SW 1271 (cell line): ENCODE data around the gene MBOAT7.
"Not testable (repeated sequence)": the region's sequence is repeated elsewhere in the genome, so short reads cannot be mapped to it uniquely, and the experiment has no call there.

Experiments used
- DNase-seq, 2 experiments: peaks; one replicate each; lab custom pipeline; 2025; lab: John Stamatoyannopoulos, UW

The MBOAT7 gene, protein sequence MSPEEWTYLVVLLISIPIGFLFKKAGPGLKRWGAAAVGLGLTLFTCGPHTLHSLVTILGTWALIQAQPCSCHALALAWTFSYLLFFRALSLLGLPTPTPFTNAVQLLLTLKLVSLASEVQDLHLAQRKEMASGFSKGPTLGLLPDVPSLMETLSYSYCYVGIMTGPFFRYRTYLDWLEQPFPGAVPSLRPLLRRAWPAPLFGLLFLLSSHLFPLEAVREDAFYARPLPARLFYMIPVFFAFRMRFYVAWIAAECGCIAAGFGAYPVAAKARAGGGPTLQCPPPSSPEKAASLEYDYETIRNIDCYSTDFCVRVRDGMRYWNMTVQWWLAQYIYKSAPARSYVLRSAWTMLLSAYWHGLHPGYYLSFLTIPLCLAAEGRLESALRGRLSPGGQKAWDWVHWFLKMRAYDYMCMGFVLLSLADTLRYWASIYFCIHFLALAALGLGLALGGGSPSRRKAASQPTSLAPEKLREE

DNA sequence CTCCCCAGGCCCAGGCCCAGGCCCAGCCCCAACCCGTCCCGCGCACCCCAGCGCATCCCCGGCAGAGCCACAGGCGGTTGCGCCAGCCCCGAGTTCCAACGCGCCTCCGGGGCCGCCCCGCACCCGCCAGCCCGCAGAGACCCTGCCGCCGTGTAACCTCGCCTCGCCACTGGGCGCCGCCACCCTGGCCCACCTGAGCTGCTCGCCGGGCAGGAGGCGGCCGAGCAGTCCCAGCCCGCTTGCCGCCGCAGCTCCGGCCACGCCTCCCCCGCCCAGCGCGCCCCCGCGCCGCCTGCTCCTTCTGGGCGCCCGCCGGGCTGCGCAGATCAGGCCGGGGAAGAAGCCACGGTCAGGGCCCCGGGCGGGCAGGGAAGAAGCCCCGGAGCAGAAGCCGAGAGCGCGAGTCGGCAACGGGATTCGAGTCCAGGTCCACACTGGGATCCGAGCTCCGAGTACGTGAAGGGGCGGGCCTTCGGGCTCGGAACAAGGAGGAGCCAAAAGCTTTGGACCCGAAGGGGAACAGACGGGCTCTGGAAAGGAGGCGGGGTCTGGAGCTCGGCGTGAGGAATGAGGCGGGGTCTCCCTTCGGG is at the start of gene MBOAT7:
Gene MBOAT7, minus strand, starts transcription at position 436 of the 590 bp plus-strand sequence. CDS start 1,072 bp downstream, outside the sequence.
- no peak for DNase-seq

DNA sequence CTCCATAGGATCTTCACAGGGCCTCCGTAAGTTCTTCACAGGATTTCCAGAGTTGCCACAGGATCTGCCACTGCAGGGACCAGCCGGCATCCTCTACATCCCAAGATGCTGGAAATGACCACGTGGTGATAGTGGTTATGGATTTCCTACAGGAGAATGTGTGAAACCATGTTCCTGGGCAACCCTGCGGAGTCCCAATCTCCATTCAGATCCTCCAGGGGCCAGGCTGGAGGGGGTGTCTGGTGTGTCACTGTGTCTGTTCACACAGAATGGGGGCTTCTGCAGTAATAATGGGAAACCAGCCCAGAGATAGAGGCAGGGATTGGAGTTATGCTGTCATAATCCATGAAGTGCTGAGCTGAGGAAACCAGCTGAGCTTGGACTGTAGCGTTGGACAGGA is 44.6 kb upstream of the MBOAT7 start:
- no peak for DNase-seq

DNA sequence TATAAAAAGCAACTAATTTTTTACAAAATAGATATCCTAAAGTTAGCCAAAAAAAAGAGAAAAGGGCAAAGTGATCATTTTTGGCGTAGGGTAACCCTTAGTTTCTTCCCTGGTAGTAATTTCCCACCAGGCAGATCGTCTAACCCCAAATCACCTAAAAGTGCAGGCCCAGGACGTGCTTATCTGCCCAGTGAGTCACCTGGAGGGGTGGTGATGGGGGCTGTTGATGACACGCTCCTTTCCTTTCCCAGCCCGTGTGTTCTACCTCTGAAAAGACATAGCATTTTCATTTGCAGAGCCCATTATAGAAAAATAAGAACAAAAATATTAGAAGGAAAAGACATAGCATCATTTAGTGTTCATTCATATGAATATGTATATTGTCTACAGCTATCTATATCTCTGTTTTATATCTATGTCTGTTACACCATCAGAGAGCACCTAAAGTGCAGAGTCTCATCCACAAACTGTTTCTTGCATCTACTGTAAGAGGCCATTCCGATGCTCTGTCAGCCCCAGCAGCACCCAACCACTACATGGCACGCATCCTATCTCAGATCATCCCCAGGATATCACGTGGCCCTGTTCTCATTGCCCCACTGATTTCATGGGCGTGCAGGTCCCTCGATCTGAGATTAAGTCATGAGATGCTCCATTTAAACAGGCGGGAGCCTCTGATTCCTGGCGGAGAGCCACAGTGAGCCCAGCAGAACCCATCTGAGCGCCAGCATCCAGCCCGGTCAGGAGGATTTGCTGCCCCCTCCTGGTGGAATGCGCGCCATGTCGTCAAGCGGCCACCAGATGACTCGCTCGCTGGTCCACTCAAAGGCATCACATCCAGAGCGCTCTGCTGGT is 41.9 kb upstream of the MBOAT7 start:
- peak; percentile 29 to 31 for DNase-seq

DNA sequence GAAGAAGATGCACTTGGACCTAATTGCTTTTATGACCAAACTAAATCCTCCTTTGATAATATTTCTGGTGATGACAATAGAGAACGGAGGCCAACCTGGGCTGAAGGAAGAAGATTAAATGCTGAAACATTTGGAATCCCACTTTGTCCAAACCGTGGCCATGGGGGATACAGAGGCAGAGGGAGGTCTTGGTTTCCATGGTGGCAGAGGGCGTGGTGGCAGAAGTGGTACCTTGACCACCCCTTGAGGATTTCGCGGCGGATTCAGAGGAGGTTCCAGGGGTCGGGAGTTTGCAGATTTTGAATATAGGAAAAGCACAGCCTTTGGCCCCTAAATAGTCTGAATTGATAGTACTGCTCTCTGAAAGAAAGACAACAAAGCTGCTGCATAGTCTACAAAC is 40.7 kb upstream of the MBOAT7 start:
- no peak for DNase-seq

DNA sequence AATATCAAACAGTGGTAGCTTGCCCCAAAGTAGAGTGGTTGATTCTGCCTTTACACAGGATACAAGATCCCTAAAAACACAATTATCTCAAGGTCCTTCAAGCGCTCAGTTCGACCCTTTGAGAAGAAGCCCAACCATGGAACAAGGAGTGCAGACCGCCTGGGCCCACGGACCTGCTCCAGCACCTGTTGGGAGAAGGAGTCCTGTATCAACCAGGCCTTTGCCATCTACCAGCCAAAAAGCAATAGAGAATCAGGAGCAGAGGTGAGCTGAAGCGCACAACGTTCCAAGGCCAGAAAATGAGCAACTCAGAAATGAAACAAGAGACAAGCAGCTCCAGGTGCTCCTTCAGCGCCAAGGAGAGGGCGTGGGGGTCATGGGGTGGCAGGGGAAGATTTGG is 39.8 kb upstream of the MBOAT7 start:
- DNase-seq = no peak

DNA sequence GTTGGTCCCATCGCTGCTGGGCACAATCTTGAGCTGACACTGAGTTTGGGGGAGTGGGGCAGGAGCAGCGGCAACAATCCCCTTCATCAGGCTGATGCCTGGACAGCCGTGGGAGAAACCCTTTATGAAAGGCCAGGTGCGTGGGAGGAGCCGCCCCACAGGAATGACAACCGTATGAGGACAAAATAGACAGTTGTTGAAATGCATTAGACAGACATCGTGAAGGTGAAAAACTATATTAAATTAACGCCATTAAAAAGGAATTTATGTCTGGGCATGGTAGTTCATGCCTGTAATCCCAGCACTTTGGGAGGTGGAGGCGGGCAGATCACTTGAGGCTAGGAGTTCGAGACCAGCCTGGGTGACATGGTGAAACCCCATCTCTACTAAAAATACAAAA is 35.2 kb upstream of the MBOAT7 start:
- DNase-seq = not testable (repeated sequence)

DNA sequence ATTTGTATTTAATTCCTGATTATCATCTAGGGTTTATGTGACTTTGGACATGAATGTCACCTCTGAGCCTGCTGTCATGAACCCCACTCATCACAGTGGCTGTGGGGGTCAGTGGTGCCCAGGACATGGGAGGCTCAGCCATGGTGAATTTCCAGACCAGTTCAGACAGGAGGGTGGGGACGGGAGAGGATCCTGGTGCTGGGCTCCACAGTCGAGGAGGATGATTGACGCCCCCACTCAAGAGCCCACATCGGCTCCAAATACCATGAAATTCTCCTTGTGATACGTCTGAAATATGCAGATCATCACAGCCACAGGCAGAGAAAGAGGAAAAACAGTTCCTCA is 34.5 kb upstream of the MBOAT7 start:
- DNase-seq = not testable (repeated sequence)

DNA sequence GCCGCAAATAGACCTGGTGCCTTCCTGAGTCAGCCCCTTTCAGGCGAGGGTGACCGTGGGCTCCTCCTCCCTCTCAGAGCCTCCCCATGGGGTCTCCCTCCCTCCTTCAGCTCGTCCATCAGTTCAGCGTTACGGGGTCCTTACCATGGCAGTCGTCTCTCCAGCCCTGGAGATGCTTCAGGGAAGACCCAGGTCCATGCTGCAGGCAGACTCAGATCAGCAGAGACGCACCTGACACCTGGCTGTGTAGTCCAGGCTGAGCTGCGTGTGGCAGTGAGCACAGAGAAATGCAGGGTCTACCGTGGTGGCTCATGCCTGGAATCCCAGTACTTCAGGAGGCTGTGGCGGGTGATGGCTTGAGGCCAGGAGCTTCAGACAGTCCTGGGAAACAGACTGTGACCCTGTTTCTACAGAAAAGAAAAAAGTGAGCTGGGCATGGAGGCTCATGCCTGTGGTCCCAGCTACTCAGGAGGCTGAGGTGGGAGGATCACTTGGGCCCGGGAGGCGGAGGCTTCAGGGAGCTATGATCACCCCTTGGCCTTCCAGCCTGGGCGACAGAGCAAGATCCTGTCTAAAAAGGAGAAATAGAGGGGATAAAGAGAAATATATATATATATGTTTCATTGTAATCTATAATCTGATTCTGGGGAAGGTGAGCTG is 34.0 kb upstream of the MBOAT7 start:
- not testable (repeated sequence) for DNase-seq

DNA sequence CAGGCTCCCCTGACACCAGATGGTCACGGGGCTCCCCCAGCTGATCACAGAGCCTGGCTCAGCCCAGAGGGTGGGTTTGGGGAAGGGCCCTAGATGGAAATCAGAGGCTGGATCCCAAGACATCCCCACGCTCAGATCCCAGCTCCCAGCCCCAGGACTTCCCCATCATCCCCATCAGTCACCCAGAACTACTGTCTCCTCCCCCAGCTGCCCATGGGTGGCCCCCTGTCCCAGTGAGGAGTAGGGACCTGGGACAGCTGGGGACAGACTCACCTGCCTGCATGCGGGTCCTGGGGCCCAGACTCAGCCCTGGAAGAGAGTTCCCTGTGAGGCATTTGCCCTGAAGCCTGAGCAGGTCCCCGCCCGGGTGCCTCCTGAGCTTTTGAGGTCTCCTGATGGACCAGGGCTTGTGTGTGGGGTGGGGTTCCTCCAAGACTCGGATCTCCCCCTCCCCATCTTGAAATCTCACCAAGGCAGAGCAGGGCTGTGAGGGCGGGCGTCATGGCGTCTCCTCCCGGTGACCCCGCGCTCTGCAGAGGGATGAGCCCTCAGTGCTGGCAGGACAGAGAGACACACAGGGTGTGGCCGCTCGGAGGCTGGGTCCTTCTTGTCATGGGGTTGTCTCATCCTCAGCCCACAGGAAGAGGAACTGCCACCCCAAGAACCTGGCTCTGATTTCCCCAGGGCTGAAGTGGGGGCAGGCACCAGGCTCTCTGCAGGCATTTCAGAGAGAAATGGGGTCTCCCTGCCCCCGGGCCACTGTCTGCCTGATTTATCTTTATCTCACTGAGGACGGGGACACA is 33.3 kb upstream of the MBOAT7 start, which contains the start of gene LILRB3:
Gene LILRB3, minus strand, starts transcription at position 534 of the 803 bp plus-strand sequence. Its CDS starts 31 bp downstream, at position 503.
- not testable (repeated sequence) for DNase-seq

DNA sequence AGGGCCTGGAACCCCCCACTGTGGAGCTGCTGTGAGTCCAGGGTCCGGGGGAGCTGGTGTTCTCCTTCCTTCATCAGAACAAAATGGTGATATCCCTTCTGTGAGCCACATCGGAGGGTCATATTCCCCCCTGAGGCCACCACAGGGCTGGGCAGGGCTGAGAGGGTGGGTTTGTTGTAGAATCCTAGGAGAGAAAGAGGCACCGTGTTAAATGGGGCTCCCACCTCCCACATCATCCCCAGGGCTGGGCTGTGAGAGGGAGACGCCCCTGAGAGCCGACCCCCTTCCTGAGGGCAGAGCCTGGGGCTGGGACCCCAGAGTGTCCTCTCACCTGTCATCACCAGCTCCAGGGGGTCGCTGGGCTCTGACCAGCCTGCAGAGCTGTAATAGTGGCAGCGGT is 32.6 kb upstream of the MBOAT7 start:
- not testable (repeated sequence) for DNase-seq

DNA sequence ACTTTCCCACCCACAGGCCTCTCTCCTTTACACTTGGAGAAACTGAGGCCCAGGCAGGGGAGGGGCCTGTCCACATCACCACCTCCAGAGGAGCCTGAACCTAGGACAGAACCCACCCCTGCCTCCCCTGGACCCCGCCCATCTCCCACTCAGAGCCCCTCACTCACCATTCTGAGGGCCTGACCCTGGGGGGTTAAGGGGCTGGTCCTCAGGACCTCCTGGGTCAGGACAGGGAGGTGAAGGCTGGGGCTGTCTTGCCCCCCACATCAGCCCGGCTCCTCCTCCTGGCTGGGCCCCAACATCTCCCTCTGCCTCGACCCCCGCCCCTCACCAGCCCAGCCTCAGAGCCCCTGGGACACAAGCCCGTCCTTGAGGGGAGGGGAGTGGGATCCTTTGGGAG is 30.3 kb upstream of the MBOAT7 start:
- DNase-seq = not testable (repeated sequence)

DNA sequence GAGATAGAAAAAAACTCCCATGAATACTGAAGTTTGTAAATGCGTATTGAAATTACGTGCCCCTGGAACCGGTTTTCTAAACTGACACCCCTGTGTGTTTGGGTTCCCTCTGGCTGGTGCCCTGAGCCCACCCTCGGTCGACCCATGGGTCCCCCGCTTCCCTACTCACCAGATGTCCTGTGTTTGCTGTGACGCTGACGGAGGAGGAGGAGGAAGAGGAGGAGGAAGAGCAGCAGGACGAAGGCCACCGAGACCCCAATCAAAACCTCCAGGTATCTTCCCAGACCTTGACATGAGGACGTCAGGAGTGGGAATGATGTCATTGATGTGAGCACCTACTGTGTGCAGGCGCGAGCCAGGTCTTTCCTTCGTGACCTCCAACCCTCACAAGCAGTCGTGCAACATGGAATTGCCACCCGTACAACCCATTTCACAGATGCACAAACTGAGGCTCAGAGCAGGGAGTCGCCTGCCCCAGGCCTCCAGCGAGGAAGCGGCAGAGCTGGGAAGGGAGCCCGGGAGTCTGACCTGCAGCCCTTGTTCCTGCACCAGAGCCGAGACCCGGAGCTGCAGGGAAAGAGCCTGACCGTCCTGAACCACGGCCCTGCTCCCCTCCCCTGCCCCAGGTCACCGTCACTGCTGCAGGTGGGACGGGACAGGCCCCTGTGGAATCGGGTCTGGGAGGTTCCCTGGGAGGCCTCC is 29.7 kb upstream of the MBOAT7 start:
- no peak for DNase-seq

DNA sequence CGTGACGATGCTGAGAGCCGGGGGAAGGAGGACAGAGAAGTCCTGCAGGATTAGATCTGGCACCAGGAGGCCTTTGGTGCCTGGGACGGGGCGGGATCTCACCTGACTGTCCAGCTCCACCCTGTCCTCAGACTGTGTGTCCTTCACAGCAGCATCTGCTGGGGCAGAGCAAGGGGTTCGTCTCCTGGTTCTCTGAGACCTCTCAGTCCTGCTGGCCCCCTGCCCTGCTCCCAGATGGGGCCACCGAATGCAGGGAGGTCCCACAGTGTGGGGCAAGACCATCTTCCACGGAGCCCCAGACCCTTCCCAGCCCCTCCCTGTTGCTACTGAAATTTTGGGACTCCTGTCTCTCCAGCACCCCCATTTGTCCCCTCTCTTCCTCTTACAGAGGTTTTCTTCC is 28.9 kb upstream of the MBOAT7 start:
- no peak for DNase-seq

DNA sequence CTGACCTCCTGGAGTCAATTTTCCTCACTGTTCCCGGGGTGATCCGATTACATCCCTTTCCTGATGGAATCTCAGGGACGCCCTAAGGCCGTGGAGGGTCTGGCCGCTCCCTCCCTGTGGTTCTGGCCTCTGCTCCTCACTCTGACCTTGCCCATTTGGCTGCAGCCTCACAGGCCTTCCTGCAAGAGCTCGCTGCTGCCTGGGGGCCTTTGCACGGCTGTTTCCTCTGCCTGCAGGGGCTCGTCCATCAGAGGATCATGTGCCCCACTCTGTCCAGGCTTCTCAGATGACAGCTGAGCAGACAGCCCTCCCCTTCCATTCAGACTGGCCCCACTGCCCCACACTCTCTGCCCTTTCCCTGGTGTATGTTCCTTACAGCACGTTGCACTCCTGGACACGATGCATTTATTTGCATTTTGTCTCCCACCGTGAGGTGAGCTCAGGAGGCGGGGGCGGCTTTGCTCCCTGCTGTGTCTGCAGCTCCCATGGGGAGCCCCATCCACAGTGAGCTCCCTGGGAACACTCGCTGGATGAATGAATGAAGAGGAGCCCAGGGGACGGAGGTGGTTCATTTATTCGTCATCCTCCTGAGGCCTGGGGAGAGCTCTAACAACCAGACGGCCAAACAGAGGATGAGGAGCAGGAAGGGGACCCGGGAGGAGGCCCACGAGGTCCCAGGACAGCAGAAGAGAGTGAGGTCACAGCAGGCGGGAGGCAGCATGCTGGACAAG is 28.3 kb upstream of the MBOAT7 start:
- not testable (repeated sequence) for DNase-seq

DNA sequence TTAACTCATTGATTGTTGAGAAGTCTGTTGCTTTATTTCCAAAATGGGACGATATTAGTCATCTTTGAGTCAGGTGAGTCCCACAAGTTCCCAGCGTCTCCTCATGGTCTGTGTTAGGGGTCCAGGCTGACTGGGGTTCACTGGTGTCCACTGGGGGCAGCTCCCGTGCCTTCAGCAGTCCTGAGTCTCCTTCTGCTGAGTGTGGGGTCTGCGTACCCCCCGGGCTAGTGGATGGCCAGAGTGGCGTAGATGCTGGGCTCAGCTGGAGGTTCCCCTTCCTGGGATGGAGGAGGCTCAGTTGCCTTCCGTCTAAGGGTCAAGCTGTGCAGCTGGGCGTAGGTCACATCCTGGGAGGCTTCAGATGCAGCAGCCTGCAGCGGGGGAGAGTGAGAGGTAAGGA is 27.5 kb upstream of the MBOAT7 start:
- DNase-seq = no peak

DNA sequence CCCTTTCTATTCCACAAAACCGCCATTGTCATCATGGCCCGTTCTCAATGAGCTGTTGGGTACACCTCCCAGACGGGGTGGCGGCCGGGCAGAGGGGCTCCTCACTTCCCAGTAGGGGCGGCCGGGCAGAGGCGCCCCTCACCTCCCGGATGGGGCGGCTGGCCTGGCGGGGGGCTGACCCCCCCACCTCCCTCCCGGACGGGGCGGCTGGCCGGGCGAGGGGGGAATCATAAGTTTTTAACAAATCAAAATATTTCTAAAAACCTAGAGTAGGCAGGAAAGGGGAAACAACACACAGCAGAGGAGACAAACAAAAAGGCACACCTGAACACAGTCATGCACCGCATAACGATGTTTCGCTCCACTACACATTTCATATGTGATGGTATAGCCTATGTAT is 25.4 kb upstream of the MBOAT7 start:
- not testable (repeated sequence) for DNase-seq

DNA sequence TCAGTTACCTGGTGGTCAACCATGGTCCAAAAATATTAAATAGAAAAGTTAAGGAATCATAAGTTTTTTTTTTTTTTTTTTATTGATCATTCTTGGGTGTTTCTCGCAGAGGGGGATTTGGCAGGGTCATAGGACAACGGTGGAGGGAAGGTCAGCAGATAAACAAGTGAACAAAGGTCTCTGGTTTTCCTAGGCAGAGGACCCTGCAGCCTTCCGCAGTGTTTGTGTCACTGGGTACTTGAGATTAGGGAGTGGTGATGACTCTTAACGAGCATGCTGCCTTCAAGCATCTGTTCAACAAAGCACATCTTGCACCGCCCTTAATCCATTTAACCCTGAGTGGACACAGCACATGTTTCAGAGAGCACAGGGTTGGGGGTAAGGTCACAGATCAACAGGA is 24.8 kb upstream of the MBOAT7 start:
- not testable (repeated sequence) for DNase-seq

DNA sequence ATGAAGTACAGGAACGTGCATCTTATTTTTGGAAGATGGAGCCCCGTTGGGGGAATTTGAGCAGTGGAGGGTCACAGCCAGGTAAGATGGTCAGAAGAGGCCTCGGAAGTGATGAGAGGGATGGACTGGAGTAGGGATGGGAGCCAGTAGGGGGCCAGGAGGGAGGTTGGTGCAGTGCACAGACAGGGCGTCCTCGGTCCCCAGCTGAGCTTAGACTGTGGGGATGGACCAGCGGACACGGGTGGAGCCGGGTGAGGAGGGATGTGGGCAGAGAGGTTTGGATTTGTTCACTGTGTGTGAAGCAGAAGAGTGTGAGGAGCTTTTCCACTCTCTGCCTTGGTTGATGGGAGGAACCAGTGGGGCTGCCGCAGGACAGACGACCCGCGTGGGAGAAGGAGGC is 21.9 kb upstream of the MBOAT7 start:
- no peak for DNase-seq

DNA sequence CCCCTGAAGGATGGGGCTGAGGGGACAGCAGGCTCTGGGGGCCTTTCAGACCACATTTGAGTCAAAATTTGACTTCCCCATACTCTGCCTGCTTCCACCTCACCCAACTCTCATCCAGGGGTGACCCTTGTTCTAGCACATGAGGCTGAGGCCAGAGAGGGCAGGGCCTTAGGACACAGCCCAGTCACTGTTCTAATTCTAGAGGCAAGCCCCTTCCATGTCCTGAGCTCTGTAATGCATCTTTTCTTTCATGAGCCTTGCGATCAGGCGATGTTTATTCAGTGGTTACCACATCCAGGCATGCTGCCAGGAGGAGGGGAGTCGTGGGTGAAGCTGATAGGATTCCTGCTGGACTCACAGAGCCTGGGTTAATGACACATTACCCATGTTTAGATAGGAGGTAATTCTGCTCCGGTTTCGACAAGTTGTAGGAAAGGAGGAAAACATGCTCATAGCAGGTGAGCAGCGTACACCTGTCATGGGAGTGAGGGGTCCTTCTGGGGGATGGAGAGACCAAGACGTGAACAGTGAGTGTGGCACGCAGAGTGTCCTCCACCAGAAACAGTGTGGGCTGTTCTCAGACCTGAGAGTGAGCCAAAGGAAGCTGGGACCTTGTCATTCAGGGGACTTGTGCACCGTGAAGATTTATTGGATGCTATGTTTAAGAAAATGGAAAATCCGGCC is 20.6 kb upstream of the MBOAT7 start:
- DNase-seq = peak; percentile 47 to 65
